ENCODE results near the gene SLC35F2.
"Not testable (repeated sequence)": the region's sequence is repeated elsewhere in the genome, so short reads cannot be mapped to it uniquely, and the experiment has no call there.

The SLC35F2 gene

GRCh38 chr11:107840129-107840484 lies 18.5 kb downstream of the SLC35F2 start:
- DNase-seq, result no peak

DNA sequence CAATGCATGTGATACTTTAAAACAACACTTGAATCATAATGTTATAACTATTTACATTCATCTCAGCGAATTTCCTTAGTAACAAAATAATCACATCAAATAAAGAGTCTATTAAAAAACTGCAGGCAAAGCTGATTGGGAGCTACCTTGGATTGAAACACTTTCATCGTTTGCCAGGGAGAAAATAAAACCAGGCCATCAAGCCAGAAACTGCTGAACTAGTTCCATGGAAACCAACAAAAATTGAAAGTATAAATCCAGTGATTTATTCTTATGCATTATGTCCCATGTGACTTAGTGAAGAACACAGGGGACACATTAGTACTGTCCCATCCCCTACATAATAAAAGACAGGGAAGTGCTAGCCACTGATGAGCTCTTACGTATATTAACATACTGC lies 21.7 kb downstream of the SLC35F2 start:
- DNase-seq, result no peak

- no peak for DNase-seq
Observed at GRCh38 chr11:107834995-107835394, 23.6 kb downstream of the SLC35F2 start.

GRCh38 chr11:107833926-107834325 lies 24.7 kb downstream of the SLC35F2 start:
- DNase-seq, result not testable (repeated sequence)

- no peak for DNase-seq
Observed at GRCh38 chr11:107830915-107831540, 27.6 kb downstream of the SLC35F2 start.

DNA sequence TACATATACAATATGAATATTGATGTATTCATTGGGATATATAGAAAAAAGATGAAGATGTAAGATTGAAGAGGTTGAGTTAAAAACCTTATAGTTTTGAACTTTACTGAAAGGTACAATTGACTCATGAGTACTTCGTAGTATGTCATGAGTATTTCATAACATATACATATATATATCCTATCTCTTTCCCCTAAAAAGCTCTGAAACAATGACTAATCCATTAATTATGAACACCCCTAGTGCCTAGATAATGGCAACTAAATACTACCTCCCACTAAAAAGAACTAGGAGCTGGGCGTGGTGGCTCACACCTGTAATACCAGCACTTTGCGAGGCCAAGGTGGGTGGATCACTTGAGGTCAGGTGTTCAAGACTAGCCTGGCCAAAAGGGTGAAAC lies 31.5 kb downstream of the SLC35F2 start:
- DNase-seq, result no peak

DNA sequence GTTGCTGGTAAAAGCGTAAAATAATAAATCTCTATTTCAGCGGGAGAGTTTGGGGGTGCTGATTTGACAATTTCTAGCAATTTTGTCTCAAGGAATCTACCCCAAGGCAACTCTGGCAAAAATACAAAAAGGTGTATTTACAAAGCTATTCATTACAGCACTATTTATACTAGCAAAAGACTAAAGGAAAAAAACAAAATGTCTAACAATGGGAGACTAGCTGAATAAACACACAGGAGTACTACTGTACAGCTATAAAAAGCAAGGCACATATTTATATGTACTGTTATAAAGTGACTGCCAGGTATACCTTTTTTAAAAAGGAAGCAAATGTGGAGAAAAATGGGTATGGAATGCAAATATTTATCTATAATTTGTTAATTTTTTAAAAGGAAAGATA lies 32.7 kb downstream of the SLC35F2 start:
- DNase-seq, result no peak

DNA sequence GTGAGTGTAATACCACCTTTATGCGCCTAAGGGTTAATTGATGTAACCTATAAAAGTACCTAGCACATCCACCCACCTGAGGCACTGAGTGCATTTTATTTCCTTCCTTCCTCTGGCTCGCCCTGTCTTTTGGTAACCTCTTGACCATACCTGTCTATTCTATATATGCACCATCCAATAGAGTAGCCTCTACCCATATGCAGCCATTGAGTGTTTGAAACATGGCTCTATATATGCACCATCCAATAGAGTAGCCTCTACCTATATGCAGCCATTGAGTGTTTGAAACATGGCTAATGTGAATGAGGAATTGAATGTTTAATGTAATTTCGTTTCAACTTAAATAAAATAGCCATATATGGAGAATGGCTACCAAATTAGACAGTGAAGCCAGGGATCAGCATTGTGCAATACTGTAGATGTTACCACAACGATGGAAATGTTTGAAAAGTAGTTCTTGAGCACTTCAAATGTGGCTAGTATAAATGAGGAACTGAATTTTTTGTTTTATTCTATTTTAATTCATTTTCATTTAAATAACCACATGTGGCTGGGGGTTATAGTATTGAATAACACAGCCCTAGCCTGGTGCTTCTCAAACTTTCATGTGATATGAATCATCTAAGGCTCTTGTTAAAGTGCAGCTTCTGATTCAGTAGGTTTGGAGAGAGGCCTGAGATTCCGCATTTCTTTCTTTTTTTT lies 33.8 kb downstream of the SLC35F2 start:
- DNase-seq, result peak; percentile 98

GRCh38 chr11:107821199-107821927 lies 37.2 kb downstream of the SLC35F2 start:
- no peak for DNase-seq

GRCh38 chr11:107819361-107820014 lies 39.1 kb downstream of the SLC35F2 start:
- peak; percentile 19 for DNase-seq

DNA sequence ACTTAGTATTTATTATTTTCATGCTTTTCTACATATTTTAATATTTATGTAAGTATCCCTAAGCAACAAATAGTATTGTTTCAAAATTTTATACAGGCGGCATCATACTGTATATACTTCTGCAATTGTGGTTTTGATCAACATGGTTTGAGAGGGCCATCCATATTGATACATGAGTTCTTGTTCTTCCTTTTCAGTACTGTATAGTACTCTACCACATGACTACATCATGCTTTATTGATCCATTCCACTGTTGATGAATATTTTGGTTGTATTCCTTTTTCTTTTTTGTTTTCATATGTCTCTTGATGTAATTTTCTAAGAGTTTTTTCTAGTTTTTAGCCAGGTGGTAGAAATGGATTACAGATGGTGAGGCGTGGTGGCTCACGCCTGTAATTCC lies 40.1 kb downstream of the SLC35F2 start:
- no peak for DNase-seq

DNA sequence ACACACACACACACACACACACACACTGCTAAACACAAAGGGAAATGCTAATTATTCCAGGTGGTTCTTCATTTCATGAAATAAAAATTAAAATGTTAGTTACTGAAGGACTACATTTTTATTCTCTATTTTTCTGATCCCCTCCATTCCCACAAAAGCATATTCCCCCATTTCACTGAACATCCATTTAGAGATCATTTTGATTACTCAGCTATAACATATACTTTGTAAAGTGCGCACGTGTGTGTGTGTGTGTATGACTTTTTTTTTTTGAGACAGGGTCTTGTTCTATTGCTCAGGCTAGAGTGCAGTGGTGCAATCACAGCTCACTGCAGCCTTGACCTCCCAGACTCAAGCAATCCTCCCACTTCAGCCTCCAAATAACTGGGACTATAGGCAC lies 42.6 kb downstream of the SLC35F2 start:
- no peak for DNase-seq

GRCh38 chr11:107810875-107811274 lies 47.7 kb downstream of the SLC35F2 start:
- DNase-seq, result no peak

GRCh38 chr11:107808521-107808920 lies 50.1 kb downstream of the SLC35F2 start:
- DNase-seq, result no peak

- peak; percentile 50 for DNase-seq
Observed at GRCh38 chr11:107804971-107805370, 53.6 kb downstream of the SLC35F2 start.

- DNase-seq, result no peak
Observed at GRCh38 chr11:107804211-107804610, 54.4 kb downstream of the SLC35F2 start.

DNA sequence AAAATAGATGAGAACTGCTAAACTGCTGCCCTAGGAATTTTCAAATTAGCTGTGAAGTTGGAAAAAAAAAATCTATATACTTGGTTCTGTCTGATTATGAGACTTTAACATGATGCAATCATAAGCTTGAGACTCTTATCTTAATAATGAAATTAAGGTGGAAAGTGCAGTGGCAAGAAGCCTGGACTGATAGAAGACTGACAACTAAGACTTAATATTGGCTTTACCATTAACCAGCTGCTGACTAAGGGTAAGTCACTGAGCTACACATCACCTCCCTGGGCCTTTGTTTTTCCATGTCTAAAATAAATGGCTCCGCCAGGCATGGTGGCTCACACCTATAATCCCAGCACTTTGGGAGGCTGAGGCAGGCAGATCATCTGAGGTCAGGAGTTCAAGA lies 56.9 kb downstream of the SLC35F2 start:
- no peak for DNase-seq

DNA sequence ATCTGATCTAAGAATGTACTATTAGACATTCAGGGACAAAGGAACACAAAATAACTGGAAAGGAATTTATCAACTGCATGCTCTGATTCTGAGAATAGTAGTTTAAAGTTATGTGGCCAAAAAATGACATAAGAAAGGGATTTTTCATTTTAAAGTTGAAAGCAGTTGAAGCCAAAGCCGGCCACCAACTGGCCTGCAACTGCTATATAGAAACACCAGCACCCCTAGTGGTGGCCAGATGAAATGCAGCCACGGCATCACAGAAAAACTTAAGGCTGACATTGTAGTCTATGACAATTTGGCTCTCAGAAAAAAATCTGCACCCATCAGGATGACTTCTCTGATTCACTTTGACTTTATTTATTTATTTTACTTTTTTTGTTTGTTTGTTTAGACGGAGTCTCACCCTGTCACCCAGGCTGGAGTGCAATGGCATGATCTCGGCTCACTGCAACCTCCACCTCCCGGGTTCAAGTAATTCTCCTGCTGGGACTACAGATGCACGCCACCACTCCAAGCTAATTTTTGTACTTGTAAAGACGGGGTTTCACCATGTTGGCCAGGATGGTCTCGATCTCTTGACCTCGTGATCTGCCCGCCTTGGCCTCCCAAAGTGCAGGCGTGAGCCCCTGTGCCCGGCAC lies 59.2 kb downstream of the SLC35F2 start:
- DNase-seq, result peak; percentile 57

GRCh38 chr11:107792049-107792443 lies 66.5 kb downstream of the SLC35F2 start:
- DNase-seq, result no peak

GRCh38 chr11:107791343-107792048 lies 67.1 kb downstream of the SLC35F2 start:
- peak; percentile 38 for DNase-seq

DNA sequence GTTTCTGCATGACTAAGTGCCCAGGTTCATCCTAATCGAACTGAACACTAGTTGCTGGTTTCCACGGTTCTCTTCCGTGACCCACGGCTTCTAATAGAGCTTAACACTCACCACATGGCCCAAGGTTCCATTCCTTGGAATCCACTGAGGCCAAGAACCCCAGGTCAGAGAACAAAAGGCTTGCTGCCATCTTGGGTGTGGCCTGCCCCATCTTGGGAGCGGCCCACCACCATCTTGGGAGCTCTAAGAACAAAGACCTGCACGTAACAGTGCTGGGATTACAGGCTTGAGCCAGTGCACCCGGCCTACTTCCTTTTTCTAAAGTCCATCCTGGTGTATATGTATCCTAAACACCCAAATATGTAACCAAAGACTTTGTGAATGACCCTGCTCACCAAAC lies 68.8 kb downstream of the SLC35F2 start:
- peak; percentile 13 for DNase-seq

DNA sequence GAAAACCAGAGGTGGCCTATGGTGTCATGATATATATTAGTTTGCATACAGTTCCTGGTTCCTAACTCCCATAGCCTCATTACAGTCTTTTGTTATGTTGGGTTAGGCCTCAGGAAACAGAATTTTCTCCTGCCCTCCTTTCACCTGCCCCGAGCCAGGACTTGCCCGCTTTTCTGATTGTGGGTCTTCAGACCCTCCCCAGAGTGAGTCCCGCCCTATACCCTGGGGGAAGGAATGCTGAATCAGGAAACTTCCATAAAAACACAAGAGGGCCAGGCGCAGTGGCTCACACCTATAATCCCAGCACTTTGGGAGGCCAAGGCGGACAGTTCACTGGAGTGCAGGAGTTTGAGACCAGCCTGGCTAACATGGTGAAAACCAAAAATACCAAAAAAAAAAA lies 70.9 kb downstream of the SLC35F2 start:
- no peak for DNase-seq

DNA sequence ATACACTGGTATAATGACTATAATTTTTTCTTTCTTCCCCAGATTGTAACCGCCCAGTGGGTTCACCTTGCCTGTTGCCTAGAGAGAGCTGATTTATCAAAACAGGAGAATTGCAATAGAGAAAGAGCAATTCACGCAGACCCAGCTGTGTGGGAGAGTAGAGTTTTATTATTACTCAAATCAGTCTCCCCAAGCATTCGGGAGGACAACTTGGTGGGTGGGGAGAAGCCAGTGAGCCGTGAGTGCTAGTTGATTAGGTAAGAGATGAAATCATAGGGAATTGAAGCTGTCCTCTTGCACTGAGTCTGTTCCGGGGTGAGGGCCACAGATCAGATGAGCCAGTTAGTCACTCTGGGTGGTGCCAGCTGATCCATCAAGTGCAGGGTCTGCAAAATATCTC lies 73.2 kb downstream of the SLC35F2 start:
- no peak for DNase-seq
